Femur (tissue), 1 donor: ENCODE measurements around the gene PRTFDC1.
"Not testable (repeated sequence)": the region's sequence is repeated elsewhere in the genome, so short reads cannot be mapped to it uniquely, and the experiment has no call there.

Source experiments
- DNase-seq: peaks from one replicate; pipeline ENCODE4 v3.0.0-alpha.2; 2017

PRTFDC1 gene

DNA sequence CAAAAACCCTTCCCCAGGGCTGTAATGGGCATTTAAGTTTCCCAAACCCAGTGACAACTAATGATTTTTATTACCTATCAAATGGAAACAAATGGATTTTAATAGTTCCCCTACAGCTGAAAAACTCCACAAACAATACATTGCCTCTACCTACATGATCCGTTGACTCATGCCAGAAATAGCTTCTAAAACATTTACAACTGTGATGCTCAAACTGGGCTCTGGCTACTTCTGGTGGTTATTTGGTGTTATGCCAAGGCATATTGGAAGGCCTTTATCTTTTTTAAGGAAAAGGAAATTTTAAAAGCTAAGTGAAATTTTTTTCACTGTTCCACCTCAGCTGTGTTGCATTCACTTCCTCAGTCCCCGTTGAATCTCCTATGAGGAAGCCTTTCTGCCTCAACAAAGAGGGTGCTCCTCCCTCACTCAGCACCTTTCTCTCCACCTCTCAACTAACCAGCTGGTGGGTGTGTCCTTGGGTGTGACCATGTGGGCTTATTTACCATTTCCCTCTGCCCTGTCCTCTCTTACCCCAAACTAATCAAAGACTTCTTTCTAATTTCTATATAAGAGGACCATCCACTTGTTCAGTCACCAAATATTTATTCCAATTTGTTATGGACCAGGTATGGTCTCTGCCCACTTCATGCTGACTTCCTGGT lies 82.9 kb downstream of the PRTFDC1 start:
- no peak for DNase-seq

DNA sequence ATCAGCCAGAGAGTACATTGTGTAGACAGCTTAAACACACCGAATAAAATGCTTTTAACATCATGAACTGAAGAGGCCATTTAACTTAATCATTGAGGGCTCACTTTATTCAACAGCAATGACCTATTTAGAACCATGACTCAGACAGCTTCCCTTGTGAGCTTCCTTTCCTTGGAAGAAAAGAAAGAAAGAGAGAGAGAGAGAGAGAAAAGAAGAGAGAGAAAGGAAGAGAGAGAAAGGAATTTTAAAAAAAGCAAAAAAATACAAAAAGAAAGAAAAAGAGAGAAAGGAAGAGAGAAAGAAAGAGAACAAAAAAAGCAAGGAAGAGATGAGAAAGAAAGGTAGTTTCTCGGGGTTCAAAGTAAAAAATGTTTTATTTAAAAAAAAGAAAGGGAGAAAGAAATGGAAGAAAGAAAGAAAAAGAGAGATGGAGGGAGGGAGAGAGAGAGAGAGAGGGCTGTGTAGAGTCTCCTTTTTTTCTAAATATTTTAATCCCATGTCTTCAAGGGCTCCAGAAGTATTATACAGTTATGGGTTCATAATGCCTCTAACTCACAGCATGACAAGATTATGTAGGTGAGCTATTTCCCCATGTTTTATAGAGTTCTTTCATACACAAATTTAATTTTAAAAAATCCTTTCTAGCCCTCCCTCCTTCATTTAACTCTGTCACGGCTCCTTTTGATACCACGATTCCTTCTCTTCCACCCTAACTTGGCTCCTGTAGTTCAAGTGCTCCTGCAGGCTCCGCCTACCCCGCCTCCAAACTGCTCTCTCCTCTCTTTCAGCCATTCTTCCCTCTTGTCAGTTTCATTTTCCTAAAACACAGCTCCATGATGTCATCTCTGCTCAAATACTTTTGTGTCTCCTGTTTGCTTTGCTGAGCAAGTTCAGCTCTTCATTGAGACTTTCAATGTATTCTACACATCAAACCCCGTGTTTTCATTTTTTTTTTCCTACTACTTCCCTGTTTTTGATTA lies 85.5 kb downstream of the PRTFDC1 start:
- DNase-seq, result peak; percentile 40

DNA sequence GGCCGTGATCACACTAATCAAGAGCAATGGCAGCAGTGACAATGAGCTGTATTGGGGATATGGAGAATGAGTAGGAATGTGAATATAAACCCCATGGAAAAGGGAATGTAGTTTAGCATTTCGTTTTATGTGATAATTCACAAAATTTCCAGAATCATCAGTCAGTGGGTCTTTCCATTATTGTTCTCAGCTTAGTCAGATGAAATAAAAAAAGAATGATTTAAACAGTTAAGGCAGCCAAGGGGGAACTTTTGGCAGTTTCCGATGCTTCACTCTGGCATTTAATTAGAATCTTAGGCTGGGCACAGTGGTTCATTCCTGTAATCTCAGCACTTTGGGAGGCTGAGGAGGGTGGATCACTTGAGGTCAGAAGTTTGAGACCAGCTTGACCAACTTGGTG lies 86.6 kb downstream of the PRTFDC1 start:
- DNase-seq, result no peak

DNA sequence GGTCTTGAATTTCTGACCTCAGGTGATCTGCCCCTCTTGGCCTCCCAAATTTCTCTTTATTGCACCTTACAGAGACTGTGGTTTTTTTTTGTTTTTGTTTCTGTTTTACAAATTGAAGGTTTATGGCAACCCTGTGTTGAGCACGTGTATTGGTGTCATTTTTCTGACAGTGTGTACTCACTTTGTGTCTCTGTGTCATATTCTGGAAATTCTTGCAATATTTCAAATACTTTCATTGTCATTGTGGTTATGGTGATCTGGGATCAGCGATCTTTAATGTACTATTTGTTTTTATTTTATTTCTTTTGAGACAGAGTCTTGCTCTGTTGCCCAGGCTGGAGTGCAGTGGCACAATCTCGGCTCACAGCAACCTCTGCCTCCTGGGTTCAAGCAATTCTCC lies 89.8 kb downstream of the PRTFDC1 start:
- no peak for DNase-seq

DNA sequence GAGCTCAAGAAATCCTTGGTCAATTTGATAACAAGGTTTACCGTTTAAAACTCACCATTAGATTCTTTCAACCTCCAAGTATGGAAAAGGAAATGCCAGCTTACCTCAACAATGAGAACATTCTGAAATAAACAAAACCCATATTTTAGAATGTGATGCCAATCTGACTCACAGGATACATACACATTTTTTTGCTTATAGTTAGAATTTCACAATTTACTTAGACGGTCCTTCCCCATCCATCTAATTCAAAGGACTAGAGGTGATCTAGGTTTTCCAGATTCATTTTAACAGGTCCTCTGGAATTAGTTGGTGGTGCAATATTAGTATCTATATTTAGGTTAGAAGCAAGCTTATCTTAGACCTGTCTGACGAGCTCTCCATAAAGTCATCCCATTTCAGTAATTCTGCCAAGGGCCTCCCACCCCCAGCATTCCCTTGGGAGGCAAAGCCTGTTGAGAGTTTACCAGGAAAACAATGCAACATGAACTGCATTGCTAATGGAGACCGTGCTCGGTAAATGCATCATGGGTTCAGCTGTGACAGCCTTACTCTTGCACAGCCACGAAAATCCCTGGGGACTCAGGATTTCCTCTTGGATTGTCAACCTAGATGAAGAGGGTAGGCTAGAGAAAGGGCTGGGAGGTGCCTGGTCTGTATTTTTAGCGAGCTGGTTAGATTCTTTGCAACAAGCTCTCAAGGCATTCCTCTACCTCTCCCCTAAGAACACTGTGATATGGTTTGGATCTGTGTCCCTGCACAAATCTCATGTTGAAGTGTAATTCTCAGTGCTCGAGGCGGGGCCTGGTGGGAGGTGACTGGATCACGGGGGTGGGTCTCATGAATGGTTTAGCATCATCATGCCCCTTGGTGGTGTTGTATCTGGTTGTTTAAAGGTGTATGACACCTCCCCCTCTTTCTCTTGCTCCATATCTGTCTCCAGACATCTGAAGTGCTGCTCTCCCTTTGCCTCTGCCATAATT lies 93.8 kb downstream of the PRTFDC1 start:
- DNase-seq, result no peak

DNA sequence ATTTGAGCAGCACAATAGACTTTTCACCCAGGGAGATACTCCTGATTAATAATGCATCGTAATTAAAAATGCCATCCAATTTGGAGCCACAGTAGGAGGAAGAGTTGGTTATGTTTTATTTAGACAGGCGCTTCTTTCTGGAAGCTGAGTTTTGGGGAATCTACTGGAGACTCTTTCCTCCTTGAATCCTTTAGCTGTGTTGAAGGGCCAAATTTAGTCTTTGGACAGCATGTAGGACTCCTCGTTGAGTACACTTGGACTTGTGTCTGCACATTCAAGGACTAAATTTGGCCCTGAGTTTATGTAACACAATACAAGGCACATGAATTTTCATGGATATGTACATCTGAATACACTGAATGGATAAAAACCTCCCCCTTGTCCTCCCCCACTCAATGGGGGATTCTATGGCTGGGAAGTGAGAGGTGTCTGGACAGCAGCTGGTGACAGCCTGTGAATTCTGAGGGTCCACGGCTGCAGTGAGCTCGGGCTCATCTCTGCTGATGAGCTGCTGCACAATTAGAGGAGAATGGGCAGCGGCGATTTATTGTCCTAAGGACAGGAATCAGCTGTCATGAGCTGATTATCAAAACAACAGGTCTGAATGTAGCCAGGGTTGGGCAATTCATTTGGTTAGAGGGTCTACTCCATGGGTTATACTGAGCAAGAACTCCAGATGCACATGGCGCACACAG lies 95.2 kb downstream of the PRTFDC1 start:
- no peak for DNase-seq

DNA sequence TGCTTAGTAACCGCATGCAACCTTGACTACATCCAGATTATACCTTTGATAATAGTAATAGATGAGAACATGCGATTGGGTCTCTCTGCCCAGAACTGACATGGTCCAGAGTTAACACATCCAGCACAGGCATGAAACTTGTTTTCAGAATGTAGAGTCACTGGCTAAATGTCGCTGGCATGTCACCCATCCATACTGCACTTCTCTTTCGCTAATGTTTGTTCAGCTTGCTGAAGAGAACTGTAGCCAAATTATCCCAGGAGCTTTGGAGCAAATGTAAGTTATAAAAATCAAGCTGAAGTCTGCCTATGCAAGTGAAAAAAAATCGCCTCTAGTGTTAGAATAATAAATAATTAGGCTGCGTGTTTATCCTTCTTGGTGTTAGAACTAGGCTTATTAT lies 98.2 kb downstream of the PRTFDC1 start:
- DNase-seq, result no peak

DNA sequence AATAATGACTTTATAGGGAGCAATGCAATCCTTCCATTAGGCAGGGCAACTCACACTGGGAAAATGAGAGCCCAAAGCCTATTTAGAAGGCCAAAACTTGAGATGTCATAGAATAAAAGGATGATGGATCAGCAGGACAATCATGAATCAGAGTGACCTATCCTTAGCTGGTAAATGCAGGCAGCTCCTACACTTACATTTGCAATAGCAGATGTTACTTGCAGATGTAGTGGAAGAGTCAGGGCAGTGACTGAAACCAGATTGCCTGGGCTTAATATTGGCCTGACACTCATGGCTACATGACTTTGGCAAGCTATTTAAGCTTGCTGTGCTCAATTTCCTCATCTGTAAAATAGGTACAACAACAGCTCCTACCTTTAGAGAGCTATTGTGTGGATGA lies 98.7 kb downstream of the PRTFDC1 start:
- DNase-seq, result no peak

DNA sequence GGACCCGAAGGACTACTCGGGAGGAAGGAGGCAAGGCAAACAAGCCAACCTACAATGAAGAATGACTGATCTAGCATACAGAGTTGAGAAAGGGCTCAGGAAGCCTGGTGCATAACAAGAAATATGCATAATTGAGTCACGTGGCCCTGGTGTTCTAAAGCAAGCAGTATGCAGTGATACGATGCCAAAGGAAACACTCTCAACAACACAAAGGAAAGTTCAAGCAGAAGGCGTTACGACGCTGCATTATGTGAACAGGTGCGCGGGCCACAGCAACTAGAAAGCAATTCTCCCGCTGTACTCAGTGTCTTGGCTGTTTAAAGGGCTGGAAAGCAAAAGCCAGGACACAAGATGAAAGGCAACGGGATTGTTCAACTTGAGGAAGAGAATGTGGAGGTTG lies 100.8 kb downstream of the PRTFDC1 start:
- DNase-seq, result no peak

DNA sequence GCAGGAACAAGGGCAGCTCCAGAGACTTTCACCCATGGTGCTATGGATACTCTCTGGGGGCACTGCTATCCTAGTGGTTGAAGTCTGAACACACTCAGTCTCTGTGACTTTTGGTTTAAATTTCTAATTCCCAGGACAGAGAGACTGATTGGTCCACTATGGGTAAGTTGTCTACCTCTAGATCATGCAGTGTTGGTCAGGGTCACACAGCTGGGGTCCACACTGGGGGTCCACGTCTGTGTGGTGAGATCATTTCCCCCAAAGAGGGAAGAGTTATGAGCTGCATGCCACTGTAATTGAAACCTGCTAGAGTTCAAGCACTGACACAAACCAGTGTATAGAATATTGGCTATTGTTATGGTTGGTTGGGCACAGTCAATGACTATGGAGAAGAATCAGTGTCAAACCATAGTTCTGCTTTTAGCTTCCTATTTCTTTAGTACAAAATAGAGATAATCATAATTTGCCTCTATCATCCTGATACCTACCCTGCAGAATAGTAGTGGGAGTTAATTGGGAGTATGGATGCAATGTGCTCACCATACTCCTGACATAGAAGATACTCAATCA lies 101.6 kb downstream of the PRTFDC1 start:
- no peak for DNase-seq

DNA sequence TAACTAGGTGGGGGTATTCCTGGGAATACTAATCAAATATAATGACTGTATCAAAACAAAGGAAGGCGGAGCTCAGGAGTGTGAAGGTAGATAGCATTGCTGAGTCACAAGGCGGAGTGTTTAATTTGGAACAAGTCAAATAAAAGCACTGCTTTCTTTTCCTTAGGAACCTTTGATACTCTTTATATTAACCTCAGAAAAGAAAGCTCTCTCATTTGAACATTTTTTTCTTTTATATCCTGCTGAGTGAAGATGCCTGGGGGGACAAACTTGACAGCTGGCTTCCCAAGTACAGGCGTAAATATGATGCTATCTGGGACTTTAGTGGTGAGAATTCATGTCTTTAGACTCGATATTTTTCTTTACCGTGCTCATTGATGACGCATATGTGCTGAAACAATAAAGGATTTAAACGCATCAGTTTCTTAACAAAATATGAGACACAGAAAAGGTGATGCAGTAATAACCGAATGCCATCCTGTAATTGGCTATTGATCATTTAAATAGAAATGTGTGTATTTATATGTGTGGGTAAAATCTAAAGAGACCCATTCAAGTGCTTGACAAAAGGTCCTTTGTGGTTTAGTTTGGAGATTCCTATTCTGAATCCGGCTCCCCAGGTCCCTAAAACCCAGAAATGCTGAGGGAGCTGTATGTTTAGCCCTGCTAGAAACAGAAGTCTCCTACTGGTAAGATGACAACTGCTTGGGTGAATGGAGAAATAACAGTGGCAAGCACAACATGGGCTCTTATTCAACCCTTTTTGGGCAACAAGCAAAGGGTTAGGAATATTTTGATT lies 102.7 kb downstream of the PRTFDC1 start:
- no peak for DNase-seq

DNA sequence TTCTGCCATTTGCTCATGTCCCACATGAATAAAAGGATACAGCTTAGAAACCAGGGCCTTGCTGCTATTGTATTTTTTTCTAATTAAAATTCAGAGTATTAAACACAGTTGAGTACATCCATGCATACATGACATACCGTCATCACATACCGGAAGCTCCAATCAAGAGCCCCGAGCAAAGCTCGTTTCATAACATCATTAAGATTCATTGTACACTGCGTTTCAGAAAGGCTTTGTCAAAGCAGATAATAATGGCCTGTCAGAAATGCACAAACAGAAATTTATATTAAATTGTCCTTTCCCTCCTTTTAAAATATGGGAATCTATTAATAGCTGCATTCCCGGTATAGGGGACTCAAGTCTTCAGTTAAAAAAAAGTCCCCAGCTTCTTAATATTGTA lies 103.4 kb downstream of the PRTFDC1 start:
- DNase-seq, result no peak

DNA sequence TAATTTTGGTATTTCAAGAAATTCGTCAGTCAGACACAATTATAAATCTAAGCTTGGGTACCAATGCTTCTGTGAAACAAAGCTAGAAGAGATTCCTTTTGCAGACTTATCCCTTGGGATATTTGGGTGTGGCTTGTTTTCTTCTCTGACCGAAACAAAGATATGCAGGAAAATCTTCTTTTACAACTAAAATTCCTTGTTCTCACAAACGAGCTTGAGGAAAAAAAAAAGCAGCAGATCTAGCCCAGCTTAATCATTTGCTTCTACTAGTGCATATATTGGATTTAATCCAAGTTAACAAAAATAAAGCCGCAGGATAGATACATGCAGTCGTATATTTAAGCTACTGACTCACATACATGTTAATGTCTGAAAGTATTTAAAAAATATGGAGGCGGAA lies 104.2 kb downstream of the PRTFDC1 start:
- DNase-seq, result no peak

DNA sequence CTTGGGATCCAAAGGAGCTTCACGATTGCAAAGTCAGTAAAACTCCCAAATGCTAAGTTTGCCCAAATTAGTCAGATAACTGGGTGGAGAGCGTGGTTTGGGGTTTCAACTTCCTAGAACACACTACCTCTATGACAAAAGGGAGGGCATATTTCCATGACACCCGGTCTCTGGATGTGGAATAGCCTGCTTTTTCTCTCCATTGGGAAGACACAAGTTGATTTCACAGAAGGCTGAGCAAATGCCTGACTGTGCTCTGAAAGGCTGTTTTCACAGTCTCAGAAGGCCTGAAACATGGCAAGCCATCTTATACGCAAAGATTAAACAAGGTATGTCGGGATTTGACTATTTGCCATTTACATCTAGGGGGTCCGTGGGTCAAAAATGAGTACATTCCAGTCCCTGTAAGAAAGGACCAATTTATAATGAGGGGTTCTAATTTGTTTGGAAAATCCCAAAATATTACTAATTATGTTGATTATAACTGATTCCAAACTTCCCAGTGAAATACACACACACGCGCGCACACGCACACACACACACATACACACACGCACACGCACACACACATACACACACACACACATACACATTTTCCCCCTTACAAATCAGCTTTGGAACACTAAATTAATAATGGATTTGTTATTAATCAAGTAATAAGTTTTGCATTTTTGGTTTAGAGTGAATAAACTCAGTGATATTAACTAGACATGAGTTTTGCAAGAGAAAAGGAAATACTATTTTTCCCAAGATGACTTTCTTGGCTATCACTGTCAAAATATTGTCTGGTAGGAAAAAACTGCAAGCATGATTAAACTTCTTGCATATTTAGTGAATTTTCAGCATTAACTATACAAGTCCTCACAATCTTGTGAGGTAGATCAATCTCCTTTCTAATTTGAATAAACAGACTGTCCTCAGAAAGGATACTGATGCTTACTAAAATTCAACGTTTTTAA lies 105.0 kb downstream of the PRTFDC1 start:
- DNase-seq, result no peak

DNA sequence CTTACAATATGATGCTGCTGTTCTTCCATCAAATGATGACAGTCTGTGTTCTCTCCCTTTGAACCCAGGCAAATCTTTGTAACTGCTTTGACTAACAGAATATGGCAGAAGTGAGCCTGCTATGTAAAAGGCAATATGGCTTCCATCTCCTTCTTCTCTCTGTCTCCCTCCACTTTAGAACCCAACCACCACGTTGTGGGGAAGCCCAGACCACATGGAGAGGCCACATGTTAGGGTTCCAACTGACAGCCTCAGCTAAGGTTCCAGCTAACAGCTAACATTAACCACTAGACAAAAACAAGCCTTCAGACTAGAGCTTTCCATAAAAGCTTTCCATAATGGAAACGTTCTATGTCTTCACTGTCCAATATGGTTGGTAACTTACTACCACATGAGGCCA lies 107.7 kb downstream of the PRTFDC1 start:
- DNase-seq, result no peak

DNA sequence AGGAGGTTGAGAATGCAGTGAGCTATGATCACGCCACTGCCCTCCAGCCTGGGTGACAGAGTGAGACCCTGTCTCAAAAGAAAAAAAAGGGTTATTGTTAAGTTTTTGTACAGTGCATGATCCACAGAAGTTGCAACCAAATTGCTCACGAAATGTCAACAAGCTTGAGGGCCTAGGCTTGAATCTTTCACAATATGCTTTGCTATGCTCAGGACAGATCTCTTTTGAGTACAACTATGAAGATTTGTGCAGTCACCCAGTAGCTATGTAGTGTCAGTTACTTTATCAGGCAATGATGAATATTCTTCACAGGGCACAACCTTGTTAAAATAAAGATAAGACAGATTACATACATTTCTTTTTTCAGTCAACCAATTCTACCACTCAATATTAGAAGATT lies 109.2 kb downstream of the PRTFDC1 start:
- DNase-seq, result no peak

DNA sequence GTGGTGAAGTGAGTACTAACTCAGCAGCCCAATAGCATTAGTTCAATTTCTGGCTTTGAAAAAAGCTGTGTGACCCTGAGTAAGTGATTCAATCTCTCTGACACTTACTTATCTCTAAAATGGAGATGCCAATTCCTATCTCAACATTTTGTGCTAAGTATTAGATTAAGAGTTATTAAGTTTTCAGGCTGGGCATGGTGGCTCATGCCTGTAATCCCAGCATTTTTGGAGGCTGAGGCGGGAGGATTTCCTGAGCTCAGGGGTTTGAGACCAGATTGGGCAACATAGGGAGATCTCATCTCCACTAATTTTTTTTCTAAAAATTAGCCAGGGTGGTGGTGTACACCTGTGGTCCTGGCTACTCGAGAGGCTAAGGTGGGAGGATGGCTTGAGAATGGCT lies 109.5 kb downstream of the PRTFDC1 start:
- no peak for DNase-seq

DNA sequence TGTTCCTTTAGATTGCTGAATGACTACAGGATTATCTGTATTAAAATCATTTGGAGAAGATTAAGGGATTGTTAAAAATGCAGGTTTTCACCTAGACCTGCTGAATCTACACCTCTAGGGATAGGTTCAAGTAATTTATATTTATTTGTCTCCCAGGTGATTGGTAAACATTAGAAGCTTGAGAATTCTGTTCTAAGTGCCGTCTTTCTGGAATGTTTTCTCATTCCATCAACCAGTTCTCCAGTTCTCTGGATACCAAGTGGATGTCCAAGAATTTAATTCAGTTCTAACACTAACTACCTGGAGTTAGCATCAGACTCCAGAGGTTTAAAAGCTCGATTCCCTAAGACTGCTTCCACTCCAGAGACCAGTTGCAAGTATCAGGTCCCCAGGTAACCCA lies 110.9 kb downstream of the PRTFDC1 start:
- DNase-seq, result no peak

DNA sequence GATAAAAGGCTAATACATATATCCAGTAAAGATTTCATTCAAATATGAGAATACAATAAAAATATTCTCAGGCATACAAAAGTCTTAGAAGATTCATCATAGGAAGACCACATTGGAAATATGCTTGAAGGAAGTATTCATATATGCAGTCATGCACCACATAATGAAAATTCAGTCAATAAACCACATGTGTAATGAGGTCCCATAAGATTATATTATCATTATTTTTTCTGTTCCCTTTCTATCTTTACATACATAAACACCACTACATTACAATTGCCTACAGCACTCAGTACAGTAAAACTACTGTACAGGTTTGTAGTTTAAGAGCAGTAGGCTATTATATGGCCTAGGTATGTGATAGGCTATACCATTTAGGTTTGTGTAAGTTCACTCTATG lies 111.6 kb downstream of the PRTFDC1 start:
- no peak for DNase-seq

DNA sequence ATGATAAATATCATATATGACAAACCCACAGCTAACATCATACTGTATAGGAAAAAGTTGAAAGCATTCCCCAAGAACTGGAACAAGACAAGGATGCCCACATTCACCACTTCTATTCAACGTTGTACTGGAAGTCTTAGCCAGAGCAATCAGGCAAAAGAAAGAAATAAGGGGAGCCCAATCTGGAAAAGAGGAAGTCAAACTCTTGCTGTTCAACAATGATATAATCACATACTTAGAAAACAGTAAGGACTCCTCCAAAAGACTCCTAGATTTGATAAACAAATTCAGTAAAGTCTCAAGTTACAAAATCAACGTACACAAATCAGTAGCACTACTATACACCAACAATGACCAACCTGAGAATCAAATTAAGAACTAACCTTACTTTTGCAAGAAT lies 114.6 kb downstream of the PRTFDC1 start:
- not testable (repeated sequence) for DNase-seq
